CD4-positive, alpha-beta T cell treated with Interleukin-10 for 1 hour (primary cell): ENCODE results near the gene FAR2.
"Not testable (repeated sequence)": the region's sequence is repeated elsewhere in the genome, so short reads cannot be mapped to it uniquely, and the experiment has no call there.

Experiments
- DNase-seq: peaks from one replicate; pipeline ENCODE4 v3.0.0-alpha.2; 2020

Gene FAR2

GRCh38 chr12:29240441-29240840, 91.4 kb downstream of the FAR2 start:
- no peak for DNase-seq

DNA sequence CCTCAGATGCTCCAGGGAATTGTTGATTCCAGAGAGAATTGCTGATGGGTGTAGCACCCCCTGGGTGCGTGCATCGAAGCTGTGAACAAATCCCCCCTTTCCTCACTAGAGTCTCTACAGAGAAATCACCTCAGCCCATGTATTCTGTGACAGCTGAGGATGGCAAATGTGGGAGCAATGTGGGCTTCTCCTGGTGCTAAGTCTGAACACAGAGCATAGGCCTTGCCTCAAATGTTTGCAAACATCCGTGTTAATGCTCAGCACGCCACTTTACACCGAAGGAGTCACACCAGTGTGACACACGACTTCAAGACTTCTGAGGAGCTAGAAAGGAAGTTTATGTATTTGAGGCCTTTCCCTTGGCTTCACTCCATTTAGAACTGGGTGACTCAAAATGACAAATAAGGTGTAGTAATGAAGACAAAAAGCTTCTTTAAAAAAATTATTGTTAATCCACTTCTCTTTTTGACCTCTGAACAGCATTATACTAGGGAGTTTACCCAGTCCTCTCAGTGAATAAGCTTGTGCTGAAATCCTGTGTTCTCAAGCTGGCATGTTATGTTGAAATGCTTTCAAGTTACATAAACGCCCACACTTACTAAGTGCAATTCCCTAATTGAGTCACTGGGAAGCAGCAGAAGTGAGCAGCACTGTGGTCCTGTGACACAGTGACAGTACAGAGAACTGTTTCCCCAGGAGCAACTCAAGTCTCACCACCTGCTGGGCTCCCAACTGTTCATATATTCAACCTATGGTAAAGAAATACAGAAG, 92.9 kb downstream of the FAR2 start:
- peak; percentile 5 for DNase-seq

DNA sequence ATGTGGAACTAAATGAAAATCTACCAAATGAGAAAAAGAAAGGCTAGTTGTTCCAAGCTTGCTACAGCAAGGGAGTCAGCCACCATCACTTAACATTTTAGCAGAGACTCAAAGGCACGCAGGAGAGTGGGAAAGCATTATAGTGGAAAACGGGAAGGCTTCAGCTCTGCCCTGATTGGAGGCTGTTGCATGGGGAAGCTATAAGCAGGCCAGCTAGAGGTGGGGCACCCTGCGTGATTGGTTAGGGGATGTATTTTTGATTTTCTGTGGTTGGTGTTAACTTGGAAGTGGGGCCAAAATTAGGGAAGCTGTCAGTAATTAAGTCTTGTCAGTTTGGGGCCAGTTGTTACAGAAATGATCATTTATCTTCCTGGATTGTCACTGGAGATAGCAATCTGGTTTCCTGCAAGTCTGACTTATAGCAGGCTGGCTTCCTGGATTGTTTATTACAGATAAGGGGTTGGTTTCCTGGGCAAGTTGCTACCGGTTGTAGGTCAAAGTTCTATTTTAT, 93.9 kb downstream of the FAR2 start:
- peak; percentile 1 for DNase-seq

- DNase-seq: no peak
Observed at GRCh38 chr12:29244159-29244765, 95.2 kb downstream of the FAR2 start.

DNA sequence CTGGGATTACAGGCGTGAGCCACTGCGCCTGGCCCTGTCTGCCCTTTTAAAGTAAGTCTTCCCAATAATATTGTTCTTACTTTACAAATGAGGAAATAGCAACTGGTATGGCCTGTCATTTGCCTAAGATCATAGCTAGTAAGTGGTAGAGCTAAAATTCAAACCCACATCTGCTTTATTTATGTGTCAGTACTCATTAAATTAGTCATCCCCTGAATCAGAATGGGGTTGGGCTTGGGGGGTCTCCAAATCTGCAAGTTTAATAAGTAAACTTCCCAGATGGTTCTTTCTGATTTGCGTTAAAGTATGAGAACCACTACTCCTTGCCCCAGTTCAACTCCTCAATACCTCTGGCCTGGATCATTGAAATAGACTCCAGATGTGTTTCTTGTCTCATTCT, 96.2 kb downstream of the FAR2 start:
- no peak for DNase-seq

GRCh38 chr12:29249930-29250329, 100.9 kb downstream of the FAR2 start:
- no peak for DNase-seq

DNA sequence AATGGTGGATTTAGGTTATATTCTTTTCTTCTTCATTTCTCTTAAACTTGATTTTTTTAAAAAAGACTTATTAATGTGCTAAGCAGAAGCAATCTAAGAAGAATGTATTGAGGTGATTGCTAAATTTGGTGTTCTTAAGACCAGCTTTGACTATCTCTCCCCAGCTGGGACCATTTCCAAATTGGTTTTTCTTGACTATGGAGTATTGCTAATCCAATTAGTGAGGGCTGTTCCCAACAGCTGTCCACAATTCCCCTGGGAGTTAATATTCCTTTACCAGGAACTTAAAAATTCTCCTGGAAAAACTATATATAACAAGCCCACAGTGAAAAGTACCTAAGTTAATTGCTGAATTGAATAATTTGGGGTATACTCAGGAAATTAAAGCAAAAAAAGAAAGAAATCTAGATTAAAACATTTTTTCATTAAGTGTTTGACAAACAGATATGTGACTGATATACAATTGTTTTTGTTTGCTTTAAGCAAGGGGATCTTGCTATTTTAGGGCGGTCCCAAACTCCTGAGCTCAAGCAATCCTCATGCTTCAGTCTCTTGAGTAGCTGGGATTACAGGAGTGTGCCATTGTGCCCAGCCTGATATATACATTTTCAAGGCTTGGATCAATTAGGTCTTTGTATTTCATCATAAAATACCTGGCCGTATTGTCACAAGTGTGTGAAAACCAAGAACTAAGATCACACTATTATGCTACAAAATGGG, 105.0 kb downstream of the FAR2 start:
- no peak for DNase-seq

- no peak for DNase-seq
Observed at GRCh38 chr12:29255042-29255441, 106.0 kb downstream of the FAR2 start.

DNA sequence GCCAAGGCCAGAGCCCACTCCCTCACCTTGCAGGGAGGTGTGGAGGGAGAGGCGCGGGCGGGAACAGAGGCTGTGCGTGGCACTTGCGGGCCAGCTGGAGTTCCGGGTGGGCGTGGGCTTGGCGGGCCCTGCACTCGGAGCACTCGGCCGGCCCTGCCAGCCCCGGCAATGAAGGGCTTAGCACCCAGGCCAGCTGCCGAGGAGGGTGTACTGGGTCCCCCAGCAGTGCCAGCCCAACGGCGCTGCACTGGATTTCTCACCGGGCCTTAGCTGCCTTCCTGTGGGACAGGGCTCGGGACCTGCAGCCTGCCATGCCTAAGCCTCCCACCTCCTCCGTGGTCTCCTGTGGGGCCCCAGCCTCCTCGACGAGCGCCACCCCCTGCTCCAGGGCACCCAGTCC, 107.5 kb downstream of the FAR2 start:
- no peak for DNase-seq

DNA sequence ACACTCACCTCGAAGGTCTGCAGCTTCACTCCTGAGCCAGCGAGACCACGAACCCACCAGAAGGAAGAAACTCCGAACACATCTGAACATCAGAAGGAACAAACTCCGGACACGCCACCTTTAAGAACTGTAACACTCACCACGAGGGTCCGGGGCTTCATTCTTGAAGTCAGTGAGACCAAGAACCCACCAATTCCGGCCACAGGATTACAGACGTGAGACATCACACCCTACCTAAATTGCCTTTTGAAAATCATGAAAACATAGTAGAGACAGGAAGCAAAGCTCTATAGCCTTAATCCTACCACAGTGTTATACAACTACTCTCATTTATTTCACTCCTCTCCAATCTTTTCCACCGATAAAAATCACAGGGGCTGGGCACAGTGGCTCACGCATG, 108.6 kb downstream of the FAR2 start:
- DNase-seq: not testable (repeated sequence)

DNA sequence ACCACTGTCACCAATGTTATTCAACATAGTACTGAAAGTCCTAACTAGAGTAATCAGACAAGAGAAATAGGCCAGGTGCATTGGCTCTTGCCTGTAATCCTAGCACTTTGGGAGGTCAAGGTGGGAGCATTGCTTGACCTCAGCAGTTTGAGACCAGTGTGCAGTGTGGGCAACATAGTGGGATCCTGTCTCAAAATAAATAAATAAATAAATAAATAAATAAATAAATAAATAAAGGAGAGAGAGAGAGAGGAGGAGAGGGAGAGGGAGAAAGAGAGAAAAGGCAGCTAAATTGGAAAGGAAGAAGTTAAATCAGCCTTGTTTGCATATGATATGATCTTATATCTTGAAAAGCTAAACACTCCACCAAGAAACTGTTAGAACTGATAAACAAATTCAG, 115.3 kb downstream of the FAR2 start:
- DNase-seq: no peak

- DNase-seq: no peak
Observed at GRCh38 chr12:29269706-29270408, 120.8 kb downstream of the FAR2 start.

- DNase-seq: no peak
Observed at GRCh38 chr12:29270446-29270845, 121.4 kb downstream of the FAR2 start.

- no peak for DNase-seq
Observed at GRCh38 chr12:29273178-29273843, 124.2 kb downstream of the FAR2 start.

DNA sequence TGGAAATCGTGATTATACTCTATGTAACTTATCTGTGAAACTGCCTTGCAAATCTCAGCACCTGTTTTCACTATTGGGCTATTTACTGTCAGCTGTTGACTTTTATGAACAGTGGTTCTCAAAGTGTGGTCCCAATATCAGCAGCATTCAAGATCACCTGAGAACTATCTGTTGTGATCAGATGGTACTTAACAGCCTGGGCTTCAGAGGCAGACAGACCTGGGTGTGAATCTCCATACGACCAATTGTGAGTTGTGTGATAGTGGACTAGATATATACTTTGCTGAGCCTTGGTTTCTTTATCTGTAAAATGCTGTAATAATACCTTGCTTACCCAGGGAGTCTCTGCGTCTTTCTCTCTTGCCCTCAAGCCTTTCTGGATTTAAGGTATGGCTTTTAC, 126.8 kb downstream of the FAR2 start:
- DNase-seq: no peak

- DNase-seq: no peak
Observed at GRCh38 chr12:29277231-29277630, 128.2 kb downstream of the FAR2 start.

DNA sequence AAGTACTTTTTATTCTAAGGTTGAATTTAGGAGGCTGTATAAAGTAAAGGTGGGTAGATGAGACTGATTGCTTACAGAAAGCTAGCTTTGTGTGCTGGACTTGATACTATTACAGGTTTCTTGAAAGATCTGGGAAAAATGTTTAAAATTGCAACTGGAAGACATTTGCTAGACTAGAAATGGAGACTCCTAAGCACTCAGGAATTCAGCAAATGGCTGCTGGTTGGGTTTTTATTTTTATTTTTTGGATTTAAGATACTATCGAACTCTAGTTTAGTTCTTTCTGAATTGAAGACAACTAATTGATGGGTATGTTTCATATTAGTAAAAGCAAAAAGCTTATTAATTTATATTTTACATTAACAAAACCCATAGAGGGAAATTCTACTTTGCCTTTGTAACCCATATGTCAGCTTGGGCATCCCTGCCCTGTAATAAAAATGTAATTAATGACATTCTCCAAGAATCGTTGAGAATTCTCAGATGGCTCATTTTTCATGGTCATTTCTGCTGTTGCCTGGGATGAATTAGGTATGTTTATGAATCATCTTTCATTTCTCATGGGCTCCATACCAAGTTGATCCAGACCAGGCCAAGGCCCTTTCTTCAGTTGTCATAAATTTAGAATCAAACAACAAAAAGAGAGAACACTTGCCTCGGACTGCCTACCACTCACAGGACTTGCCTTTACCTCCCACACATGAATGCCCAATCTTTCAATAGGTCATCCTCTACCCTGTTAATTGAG, 129.8 kb downstream of the FAR2 start:
- DNase-seq: no peak

- no peak for DNase-seq
Observed at GRCh38 chr12:29281371-29282005, 132.4 kb downstream of the FAR2 start.

- DNase-seq: no peak
Observed at GRCh38 chr12:29282031-29282816, 133.1 kb downstream of the FAR2 start.

- no peak for DNase-seq
Observed at GRCh38 chr12:29283969-29284700, 135.1 kb downstream of the FAR2 start.
